ENCODE measurements around the gene BHLHE23. TPM values are rescaled to one million over a fixed set of nuclear protein-coding genes. Genes with fewer than 3 reads are reported as not detected.

The BHLHE23 gene
- total and polyA plus RNA-seq, 12 donors: 0.03 TPM; not detected in 11

- H3K9me3 ChIP-seq: peaks cover 0 to 21% (median 13%) of the 10 kb centered on the region in 11 donors
- H3K4me1 ChIP-seq: peaks cover 0 to 14% (median under 1%) of the 10 kb centered on the region in 9 donors
- ATAC-seq (no peak), DNase-seq (no peak)
- H3K27me3 ChIP-seq: peaks cover 11 to 99% (median 93%) of the 10 kb centered on the region in 7 donors
- WGBS, 2 donors: 15 to 22% methylated on average over 12 of the region's 12 CpGs
- no peak overlapping the region for H3K27ac ChIP-seq
- intact Hi-C loops (cut with DNase I): loop anchor here in 1 of 10 donors (10.0 kb wide), 1 partner anchor 339 kb away; no protein-coding TSS in a partner anchor
- no peak overlapping the region for H3K4me3 ChIP-seq
- no peaks in the 10 kb centered on the region for H3K36me3 ChIP-seq
- TF ChIP-seq, protein P1, sequence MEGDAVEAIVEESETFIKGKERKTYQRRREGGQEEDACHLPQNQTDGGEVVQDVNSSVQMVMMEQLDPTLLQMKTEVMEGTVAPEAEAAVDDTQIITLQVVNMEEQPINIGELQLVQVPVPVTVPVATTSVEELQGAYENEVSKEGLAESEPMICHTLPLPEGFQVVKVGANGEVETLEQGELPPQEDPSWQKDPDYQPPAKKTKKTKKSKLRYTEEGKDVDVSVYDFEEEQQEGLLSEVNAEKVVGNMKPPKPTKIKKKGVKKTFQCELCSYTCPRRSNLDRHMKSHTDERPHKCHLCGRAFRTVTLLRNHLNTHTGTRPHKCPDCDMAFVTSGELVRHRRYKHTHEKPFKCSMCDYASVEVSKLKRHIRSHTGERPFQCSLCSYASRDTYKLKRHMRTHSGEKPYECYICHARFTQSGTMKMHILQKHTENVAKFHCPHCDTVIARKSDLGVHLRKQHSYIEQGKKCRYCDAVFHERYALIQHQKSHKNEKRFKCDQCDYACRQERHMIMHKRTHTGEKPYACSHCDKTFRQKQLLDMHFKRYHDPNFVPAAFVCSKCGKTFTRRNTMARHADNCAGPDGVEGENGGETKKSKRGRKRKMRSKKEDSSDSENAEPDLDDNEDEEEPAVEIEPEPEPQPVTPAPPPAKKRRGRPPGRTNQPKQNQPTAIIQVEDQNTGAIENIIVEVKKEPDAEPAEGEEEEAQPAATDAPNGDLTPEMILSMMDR (IDR thresholded peaks at IDR 0.05): no peak
These were observed 7.5 kb upstream of the BHLHE23 start for GRCh38 chr20:63014287-63014686.

GRCh38 chr20:63013207-63013606 is 6.4 kb upstream of the BHLHE23 start:
- Histone ChIP-seq H3K9me3 (peaks cover 0 to 21% (median 13%) of the 10 kb centered on the region in 11 donors), H3K4me1 (peaks cover 4 to 24% (median 9%) of the 10 kb centered on the region in 9 donors), H3K4me3 (no peak overlapping the region), H3K36me3 (no peaks in the 10 kb centered on the region), H3K27ac (no peak overlapping the region), H3K27me3 (peaks cover 22 to 100% (median 100%) of the 10 kb centered on the region in 7 donors)
- intact Hi-C loops (cut with DNase I): loop anchor here in 1 of 10 donors (10.0 kb wide), 1 partner anchor 338 kb away; no protein-coding TSS in a partner anchor
- no peak for ATAC-seq
- no peak for DNase-seq
- TF ChIP-seq, protein P1 (IDR thresholded peaks at IDR 0.05): no peak

DNA sequence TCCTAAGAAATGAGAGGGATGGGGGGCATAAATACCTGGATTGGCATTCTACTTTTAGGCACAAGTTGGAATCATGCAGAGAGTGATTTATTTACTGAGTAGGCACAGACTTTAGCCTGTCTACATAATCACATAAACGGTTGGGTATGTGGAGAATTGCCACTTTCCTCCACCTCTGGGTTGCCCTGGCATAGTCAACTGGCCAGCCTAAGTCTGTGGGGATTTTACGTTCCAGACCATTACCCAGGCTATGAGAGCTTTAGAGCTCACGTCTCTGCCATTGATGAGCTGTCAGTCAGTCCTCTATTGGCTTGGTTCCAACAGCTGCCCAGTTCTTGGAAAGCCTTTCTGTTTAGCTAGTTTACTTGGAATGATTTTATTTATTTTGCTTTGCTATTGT is 5.0 kb upstream of the BHLHE23 start:
- peaks cover 36 to 100% (median 100%) of the 10 kb centered on the region in 7 donors for H3K27me3 ChIP-seq
- H3K27ac ChIP-seq: no peak overlapping the region
- 43 to 47% methylated on average over 3 of the region's 3 CpGs for WGBS, 2 donors
- no peak overlapping the region for H3K4me3 ChIP-seq
- H3K9me3 ChIP-seq: peaks cover 0 to 21% (median 13%) of the 10 kb centered on the region in 11 donors
- H3K36me3 ChIP-seq: no peaks in the 10 kb centered on the region
- peaks cover 5 to 33% (median 19%) of the 10 kb centered on the region in 9 donors for H3K4me1 ChIP-seq
- DNase-seq (no peak), ATAC-seq (no peak)
- intact Hi-C loops (cut with DNase I): loop anchor here in 2 of 10 donors (2.0 to 10.0 kb wide), 2 partner anchors 111 to 337 kb away; no protein-coding TSS in a partner anchor
- TF ChIP-seq, protein P1 (IDR thresholded peaks at IDR 0.05): no peak

DNA sequence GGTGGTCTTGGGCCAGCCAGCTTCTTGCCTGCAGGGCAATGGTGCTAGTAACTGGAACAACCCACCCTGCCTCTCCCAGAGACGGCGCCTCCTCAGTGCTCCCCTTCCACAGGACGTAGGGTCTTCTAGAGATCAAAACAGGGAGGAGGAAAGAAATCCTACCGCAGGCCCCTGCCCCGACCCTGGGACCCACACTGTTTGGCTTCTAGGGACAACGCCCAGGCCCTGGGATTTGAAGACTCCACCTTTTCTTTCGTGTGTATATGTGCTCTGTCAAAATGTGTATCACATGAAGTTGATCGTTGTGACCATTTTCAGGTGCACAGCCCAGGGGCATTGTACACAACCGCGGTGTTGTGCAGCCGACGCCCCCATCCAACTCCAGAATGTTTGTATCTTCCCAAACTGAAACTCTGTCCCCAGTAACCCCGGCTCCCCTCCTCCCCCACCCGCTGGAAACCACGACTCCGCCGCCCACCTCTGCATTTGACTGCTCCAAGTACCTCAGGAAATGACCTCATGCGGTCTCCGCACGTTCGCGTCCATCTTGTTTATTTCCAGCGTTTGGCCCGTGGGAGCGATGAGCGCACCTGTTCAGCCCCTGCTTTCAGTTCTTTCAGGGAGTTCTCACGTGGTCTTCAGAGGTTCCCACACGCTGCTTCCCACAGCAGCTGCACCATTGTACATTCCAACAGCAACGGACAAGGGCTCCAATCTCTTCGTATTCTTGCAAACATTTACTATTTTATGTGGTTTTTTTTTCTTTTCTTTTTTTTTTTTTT is 3.4 kb upstream of the BHLHE23 start:
- DNase-seq (no peak), ATAC-seq (no peak)
- Histone ChIP-seq H3K4me1 (peaks cover 6 to 41% (median 22%) of the 10 kb centered on the region in 9 donors), H3K27me3 (peaks cover 51 to 100% (median 100%) of the 10 kb centered on the region in 7 donors), H3K36me3 (no peaks in the 10 kb centered on the region), H3K4me3 (peak overlapping the region in 1 of 10 donors; percentile 27), H3K9me3 (peaks cover 0 to 21% (median 13%) of the 10 kb centered on the region in 11 donors), H3K27ac (no peak overlapping the region)
- 15 to 18% methylated on average over 30 of the region's 30 CpGs for WGBS, 2 donors
- intact Hi-C loops (cut with DNase I): loop anchor here (1.0 to 10.0 kb wide), 13 partner anchors 37 to 335 kb away; partner anchors contain the start of gene SLC17A9 (in 1 of the 10)
- TF ChIP-seq, protein P1 (IDR thresholded peaks at IDR 0.05): no peak
